ENCODE data around the gene KRT80. TPM values are rescaled to one million over a fixed set of nuclear protein-coding genes. Genes with fewer than 3 reads are reported as not detected.

Gene KRT80
- total and polyA plus RNA-seq, 2 experiments from 2014 or later, result not detected

- no peak overlapping the region for H3K27ac Mint-ChIP-seq
- no peaks in the 10 kb centered on the region for H4K20me1 ChIP-seq (replicated peaks; ENCODE audit: insufficient read depth)
- no peaks in the 10 kb centered on the region for H3K27me3 ChIP-seq (ENCODE audit: insufficient read depth)
- peak overlapping the region; percentile 89; the same call in 1 of the 2 replicates for H2AFZ ChIP-seq
- H3K4me3 Mint-ChIP-seq, result no peak overlapping the region
- no peaks in the 10 kb centered on the region for H3K79me2 ChIP-seq (replicated peaks; ENCODE audit: insufficient read depth)
- H3K4me3 ChIP-seq, result no peak overlapping the region
- H3K4me1 ChIP-seq (ENCODE audit: insufficient read depth), result no peaks in the 10 kb centered on the region
- H3K36me3 ChIP-seq (ENCODE audit: insufficient read depth), result no peaks in the 10 kb centered on the region
- H3K9me2 ChIP-seq (ENCODE audit: insufficient read depth), result no peaks in the 10 kb centered on the region
- peaks cover 7% of the 10 kb centered on the region; the same call in 1 of the 3 replicates for H3K4me1 Mint-ChIP-seq
- H3K27ac ChIP-seq (ENCODE audit: low read depth), result no peak overlapping the region
- no peaks in the 10 kb centered on the region for H3F3A ChIP-seq (replicated peaks; ENCODE audit: low read depth)
- H3K36me3 Mint-ChIP-seq (ENCODE audit: low read depth), result no peaks in the 10 kb centered on the region
- peaks cover 6% of the 10 kb centered on the region for H3K27me3 Mint-ChIP-seq (ENCODE audit: insufficient read depth, low read depth, poor library complexity)
- DNase-seq (ENCODE audit: low spot score) (peak; percentile 96), ATAC-seq (peak; percentile 96)
- H3K9me3 Mint-ChIP-seq, result no peaks in the 10 kb centered on the region; the same call in 2 of the 3 replicates
- H3K4me2 ChIP-seq, result no peak overlapping the region
- TF ChIP-seq CREB1 (CRISPR knock-in tag; IDR thresholded peaks at IDR 0.05; ENCODE audit: low read depth) (no peak), REST (IDR thresholded peaks at IDR 0.05; ENCODE audit: unreplicated experiment) (no peak), ETS1 (IDR thresholded peaks at IDR 0.05) (no peak), JUNB (IDR thresholded peaks at IDR 0.05; ENCODE audit: unreplicated experiment) (no peak), ZNF331 (CRISPR knock-in tag; IDR thresholded peaks at IDR 0.05; ENCODE audit: low read depth) (no peak), ZNF462 (CRISPR knock-in tag; IDR thresholded peaks at IDR 0.05) (no peak), CTCF (conservative IDR thresholded peaks at IDR 0.05; ENCODE audit: low read depth in 2 of 2) (peak; percentile 81 to 92)
Measured at GRCh38 chr12:52221912-52222457, 30.2 kb upstream of the KRT80 start.

Data from GM23338 (cell line).